NCI-H128 (cell line): ENCODE data around the gene UNC45B.
"Not testable (repeated sequence)": the region's sequence is repeated elsewhere in the genome, so short reads cannot be mapped to it uniquely, and the experiment has no call there.

Experiments
- DNase-seq: peaks from one replicate; lab custom pipeline; 2025; ENCODE audit not compliant: unreplicated experiment; lab: John Stamatoyannopoulos, UW

Gene UNC45B

DNA sequence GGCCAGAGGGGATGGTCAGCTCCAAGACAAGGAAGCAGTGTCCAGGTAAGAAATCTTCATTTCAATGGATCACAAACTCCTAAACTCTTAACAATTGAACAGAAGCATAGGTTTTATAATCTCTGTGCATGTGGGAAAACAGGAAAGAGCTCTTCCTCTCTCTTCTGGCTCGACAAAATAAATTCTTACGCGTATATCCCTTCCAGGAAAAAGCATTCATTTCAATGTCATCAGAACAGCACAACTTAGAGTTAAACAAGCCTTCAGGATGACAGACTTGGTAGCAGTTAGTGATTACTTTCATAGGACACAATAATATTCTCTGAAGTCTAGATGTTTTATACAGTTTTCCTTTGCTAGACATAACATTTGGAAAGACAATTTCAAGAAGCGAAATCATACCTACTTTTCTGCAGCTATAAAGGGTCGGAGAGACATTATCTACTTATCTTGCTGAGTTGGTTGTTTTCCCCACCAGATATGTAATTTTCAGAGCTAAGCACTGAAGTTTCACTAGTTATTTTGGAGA, 65.9 kb downstream of the UNC45B start:
- no peak for DNase-seq

DNA sequence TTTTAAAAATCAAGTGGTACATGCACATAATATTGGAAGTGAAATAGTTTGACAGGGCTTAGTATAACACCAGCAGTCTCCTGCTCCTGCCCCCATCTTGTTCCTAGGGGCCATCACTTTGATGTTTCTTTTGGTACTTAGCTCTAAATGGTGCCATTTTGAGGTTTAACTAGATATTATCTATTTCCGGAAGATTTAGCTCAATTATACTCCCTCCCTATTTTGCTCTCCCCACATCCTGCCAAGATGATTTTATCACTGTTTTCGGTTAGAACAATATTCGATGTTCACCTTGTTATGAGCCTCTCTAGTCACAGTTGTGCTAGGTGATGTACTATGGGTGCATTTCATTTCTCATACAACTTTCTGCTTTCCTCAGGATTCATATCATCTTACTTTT, 66.6 kb downstream of the UNC45B start:
- DNase-seq = no peak

DNA sequence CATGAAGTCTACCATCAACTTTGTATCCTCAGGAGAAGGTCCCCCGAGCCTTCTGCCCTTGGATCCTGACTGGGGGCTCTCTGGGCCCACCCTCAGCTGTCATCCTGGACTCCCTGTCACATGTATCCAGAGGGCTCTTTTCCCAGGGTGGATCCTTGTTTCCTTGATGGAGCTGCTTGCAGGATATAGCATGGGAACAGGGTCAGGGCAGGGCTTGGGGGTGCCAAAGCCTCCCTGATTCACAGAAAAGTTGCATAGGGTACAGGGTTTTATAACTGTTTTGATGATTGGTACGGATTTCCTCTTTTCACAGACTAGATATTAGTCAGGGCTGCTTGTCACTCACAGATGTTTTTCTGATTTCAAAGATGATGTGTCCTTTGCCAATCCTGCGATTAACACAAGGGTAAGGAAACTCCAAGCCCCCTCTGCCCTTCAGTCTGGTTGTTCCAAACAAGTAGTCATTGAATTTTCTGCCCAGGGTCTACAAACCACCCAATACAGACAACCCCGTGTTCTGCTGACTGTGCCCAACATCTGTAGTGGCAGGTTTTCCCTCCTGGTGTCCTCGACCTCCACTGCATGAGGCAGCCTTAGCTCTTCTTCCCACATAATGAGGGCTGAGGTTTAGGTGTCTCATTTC, 67.1 kb downstream of the UNC45B start:
- no peak for DNase-seq

DNA sequence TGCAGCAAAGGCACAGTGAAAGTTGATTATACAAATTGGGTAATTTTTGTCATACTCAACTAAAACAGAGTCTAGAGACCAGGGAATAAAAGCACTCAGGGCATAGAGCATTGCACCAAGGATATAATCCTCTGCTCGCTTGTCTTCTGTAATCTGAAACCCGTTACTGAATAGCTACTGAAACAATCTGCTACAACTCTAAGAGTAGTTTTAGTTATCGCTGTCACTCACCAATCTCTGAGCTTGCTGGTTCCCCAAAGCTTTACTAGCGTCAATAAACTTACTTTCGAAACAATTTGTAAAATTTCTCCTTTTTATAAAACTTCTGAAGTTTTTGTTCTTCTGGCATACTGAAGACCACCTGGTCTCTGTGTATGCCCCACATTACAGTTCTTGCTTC, 69.5 kb downstream of the UNC45B start:
- no peak for DNase-seq

DNA sequence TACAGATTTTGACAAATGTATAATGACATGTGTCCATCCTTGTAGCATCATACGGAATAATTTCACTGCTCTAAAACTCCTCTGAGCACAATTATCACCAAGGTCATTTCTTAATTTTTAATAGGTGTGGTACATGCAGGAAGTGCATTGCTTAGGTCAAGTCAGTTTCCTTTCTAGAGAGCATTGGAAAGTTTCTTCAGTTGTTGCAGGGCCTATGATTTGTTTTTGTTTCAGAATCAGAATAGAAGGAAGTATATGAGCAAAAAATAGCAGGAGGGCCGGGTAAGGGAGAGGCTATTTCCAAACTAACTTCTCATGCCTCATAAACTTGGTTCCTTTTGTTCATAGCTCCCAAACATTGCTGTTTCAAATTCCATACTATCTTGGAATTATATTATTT, 71.3 kb downstream of the UNC45B start:
- no peak for DNase-seq

DNA sequence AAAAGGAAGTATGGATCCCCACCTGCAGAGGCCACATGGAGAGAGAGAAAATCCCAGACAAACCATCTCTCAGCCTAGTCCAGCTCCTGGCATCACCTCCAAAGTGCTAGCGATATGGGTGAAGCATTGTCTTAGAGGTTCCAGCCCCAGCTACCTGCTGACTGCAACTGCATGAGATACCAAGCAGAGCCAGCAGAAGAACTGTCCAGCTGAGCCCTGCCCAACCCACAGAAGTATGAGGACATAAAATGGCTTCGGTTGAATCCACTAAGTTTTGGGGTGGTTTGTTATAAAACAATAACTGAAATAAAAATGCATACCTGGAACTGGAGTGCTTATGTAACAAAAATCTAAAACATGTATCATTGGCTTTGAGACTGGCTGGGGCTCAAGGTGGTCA, 74.8 kb downstream of the UNC45B start:
- DNase-seq = no peak

DNA sequence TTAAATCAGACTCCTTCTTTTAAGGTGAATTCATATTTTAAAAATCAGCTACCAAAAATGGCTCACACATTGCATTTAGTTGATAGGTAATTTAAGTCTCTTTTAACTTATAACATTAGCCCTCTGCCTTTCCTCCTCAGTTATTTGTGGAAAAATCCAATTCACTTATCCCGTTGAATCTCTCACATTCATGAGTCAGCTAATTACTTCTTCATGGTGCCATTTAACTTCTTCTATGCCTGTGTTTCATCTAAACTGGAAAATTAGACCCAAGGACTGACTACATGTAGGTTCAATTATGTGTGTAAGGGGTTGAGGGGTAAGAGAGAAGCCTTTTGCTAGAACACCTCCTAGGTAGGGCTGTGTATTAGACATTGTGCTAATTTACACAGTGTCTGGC, 76.8 kb downstream of the UNC45B start:
- no peak for DNase-seq

DNA sequence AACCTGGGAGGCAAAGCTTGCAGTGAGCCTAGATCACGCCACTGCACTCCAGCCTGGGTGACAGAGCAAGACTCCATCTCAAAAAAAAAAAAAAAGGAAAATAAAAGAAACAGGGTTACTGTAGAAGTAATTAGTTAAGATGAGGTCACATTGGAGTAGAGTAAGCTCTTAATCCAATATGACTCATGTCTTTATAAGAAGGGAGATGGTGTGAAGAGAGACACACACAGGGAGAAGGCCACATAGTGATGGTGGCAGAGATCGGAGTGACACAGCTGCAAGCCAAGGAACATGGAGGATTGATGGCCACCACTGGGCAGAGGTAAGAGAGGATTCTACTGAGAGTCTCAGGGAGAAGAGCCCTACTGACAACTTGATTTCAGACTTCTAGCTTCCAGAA, 79.9 kb downstream of the UNC45B start:
- no peak for DNase-seq

DNA sequence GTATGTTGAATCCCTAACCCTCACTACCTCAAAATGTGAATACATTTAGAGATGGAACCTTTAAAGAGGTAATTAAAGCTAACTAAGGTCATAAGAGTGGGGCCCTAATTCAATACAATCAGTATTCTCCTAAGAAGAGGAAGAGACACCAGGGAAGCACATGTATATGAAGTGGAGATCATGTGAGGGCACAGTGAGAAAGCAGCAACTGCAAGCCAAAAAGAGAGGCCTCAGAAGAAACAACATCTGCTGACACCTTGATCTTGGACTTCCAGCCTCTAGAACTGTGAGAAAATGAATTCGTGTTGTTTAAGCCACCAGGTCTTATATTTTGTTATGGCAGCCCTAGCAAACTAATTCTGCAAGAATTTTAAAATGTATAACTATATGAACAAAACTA, 82.0 kb downstream of the UNC45B start:
- no peak for DNase-seq

DNA sequence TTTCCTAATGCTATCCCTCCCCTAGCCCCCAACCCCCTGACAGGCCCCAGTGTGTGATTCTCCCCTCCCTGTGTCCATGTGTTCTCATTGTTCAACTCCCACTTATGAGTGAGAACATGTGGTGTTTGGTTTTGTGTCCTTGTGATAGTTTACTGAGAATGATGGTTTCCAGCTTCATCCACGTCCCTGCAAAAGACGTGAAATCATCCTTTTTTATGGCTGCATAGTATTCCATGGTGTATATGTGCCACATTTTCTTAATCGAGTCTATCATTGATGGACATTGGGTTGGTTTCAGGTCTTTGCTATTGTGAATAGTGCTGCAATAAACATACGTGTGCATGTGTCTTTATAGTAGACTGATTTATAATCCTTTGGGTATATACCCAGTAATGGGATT, 86.7 kb downstream of the UNC45B start:
- DNase-seq = not testable (repeated sequence)

DNA sequence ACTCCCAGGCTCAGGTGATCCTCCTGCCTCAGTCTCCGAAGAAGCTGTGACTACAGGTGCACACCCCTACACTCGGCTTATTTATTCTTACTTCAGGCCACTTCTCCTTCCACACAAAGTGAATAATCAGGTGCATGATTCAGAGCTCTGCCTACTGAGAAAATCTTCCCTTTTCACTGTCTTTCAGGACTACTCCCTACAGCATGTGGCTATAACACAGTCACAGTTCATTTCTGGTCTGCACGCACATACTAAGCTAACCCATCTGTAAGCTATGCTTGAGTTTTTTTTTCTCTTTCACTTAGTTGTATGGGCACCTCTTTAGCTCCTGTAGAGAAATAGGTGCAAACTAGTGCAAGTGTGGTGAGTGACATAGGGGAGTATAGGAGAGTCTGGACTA, 87.7 kb downstream of the UNC45B start:
- DNase-seq = no peak

DNA sequence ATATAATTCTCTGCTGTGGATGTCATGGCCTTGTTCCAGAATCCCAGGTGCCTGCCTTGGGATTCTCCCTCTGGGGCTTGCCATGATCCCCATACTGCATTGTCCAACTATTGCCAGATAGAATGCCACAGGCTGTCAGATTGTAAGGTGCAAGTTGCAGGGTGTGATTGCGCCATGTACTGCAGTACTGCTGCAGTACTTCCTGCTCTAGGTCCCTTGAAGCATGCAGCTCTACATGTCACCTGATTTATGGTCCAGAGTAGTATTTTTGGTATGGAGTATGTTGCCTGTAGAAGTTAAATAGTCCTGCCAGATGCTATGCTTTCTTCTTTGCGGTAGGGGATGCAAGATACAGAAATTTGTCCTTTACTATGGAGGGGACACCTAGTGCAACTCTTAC, 88.3 kb downstream of the UNC45B start:
- DNase-seq = no peak

DNA sequence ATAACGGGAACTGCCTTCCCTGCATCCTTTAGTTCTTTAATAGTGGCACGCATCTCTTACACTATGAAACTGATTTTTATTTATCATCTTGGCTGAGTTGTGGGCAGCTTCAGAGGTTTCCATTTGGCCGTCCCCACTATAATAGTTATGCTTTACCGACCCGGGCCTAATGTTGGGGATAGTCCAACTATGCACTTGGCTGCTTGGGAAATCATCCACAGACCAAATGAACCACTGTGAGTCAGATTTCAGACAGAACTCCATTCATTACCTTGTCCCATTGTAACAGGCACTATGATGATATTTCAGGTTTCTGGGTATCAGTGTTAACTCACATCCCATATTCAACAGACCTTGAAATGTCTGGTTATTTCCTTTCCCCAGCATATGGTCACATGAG, 89.2 kb downstream of the UNC45B start:
- no peak for DNase-seq

DNA sequence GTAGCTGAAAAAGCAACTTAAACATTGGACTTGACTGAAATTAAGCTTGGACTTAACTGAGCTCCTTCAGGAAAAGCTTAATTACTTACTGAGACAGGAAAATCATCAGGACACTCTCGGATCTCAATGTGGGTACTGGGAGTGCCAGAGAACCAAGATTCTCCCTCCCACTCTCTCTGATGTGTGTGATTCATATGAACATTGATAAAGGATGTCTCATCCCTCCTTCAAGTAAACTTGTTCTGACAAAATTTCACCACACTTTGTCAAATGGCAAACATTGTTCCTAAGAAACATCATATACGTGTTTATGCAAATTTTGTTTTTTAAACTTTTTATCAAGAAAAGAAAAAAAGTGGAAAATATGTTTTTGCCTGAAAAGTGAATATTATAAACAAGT, 91.2 kb downstream of the UNC45B start:
- no peak for DNase-seq
